ENCODE data around the gene MPDZ.

The MPDZ gene

GRCh38 chr9:13269589-13270452 is 9.7 kb downstream of the MPDZ start:
- H3K9me3 ChIP-seq (ENCODE audit: insufficient read depth, low read length): no peaks in the 10 kb centered on the region
- no peak overlapping the region for H3K4me2 ChIP-seq (ENCODE audit: low read depth, low read length, poor library complexity, severe bottlenecking)
- H3K79me2 ChIP-seq (ENCODE audit: insufficient read depth, low read length): no peaks in the 10 kb centered on the region
- H3K9ac ChIP-seq (ENCODE audit: low read length): no peak overlapping the region
- H3F3A ChIP-seq (ENCODE audit: insufficient read depth): no peaks in the 10 kb centered on the region
- H4K20me1 ChIP-seq (ENCODE audit: low read depth, low read length): no peaks in the 10 kb centered on the region
- H3K9me2 ChIP-seq (replicated peaks; ENCODE audit: insufficient read depth, low read length): no peaks in the 10 kb centered on the region
- TF ChIP-seq, protein P1, sequence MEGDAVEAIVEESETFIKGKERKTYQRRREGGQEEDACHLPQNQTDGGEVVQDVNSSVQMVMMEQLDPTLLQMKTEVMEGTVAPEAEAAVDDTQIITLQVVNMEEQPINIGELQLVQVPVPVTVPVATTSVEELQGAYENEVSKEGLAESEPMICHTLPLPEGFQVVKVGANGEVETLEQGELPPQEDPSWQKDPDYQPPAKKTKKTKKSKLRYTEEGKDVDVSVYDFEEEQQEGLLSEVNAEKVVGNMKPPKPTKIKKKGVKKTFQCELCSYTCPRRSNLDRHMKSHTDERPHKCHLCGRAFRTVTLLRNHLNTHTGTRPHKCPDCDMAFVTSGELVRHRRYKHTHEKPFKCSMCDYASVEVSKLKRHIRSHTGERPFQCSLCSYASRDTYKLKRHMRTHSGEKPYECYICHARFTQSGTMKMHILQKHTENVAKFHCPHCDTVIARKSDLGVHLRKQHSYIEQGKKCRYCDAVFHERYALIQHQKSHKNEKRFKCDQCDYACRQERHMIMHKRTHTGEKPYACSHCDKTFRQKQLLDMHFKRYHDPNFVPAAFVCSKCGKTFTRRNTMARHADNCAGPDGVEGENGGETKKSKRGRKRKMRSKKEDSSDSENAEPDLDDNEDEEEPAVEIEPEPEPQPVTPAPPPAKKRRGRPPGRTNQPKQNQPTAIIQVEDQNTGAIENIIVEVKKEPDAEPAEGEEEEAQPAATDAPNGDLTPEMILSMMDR (IDR thresholded peaks at IDR 0.05; ENCODE audit: insufficient read depth, low read length, poor library complexity, severe bottlenecking): no peak
- no peak for TF ChIP-seq EZH2phosphoT487 (conservative IDR thresholded peaks at IDR 0.05; ENCODE audit: low read length)
- H3K27ac ChIP-seq (ENCODE audit: low read depth, low read length): no peak overlapping the region
- H3K4me3 ChIP-seq (ENCODE audit: insufficient read depth, low read length, poor library complexity, severe bottlenecking): no peak overlapping the region
- H2AFZ ChIP-seq (ENCODE audit: low read depth, low read length, severe bottlenecking): no peak overlapping the region
- H3K27me3 ChIP-seq (ENCODE audit: low read length): no peaks in the 10 kb centered on the region
- H3K36me3 ChIP-seq (ENCODE audit: low read length): no peaks in the 10 kb centered on the region

- Histone ChIP-seq H4K20me1 (ENCODE audit: low read depth, low read length) (no peaks in the 10 kb centered on the region), H3K9me2 (replicated peaks; ENCODE audit: insufficient read depth, low read length) (no peaks in the 10 kb centered on the region), H3K9ac (ENCODE audit: low read length) (no peak overlapping the region), H3K36me3 (ENCODE audit: low read length) (no peaks in the 10 kb centered on the region), H2AFZ (ENCODE audit: low read depth, low read length, severe bottlenecking) (no peak overlapping the region), H3K79me2 (ENCODE audit: insufficient read depth, low read length) (no peaks in the 10 kb centered on the region), H3K4me3 (ENCODE audit: insufficient read depth, low read length, poor library complexity, severe bottlenecking) (no peak overlapping the region), H3F3A (ENCODE audit: insufficient read depth) (no peaks in the 10 kb centered on the region), H3K9me3 (ENCODE audit: insufficient read depth, low read length) (no peaks in the 10 kb centered on the region), H3K27ac (ENCODE audit: low read depth, low read length) (no peak overlapping the region), H3K27me3 (ENCODE audit: low read length) (no peaks in the 10 kb centered on the region), H3K4me2 (ENCODE audit: low read depth, low read length, poor library complexity, severe bottlenecking) (no peak overlapping the region)
- no peak for TF ChIP-seq EZH2phosphoT487 (conservative IDR thresholded peaks at IDR 0.05; ENCODE audit: low read length)
- TF ChIP-seq, protein P1 (IDR thresholded peaks at IDR 0.05; ENCODE audit: insufficient read depth, low read length, poor library complexity, severe bottlenecking): no peak
Observed at GRCh38 chr9:13268469-13268868, 11.0 kb downstream of the MPDZ start.

GRCh38 chr9:13267743-13268142 is 11.7 kb downstream of the MPDZ start:
- no peak overlapping the region for H3K4me2 ChIP-seq (ENCODE audit: low read depth, low read length, poor library complexity, severe bottlenecking)
- no peaks in the 10 kb centered on the region for H3K9me3 ChIP-seq (ENCODE audit: insufficient read depth, low read length)
- no peak for TF ChIP-seq EZH2phosphoT487 (conservative IDR thresholded peaks at IDR 0.05; ENCODE audit: low read length)
- TF ChIP-seq, protein P1 (IDR thresholded peaks at IDR 0.05; ENCODE audit: insufficient read depth, low read length, poor library complexity, severe bottlenecking): no peak
- no peak overlapping the region for H3K27ac ChIP-seq (ENCODE audit: low read depth, low read length)
- no peak overlapping the region for H2AFZ ChIP-seq (ENCODE audit: low read depth, low read length, severe bottlenecking)
- no peak overlapping the region for H3K4me3 ChIP-seq (ENCODE audit: insufficient read depth, low read length, poor library complexity, severe bottlenecking)
- H3K9me2 ChIP-seq (replicated peaks; ENCODE audit: insufficient read depth, low read length): no peaks in the 10 kb centered on the region
- no peaks in the 10 kb centered on the region for H3K79me2 ChIP-seq (ENCODE audit: insufficient read depth, low read length)
- no peaks in the 10 kb centered on the region for H3F3A ChIP-seq (ENCODE audit: insufficient read depth)
- H3K36me3 ChIP-seq (ENCODE audit: low read length): no peaks in the 10 kb centered on the region
- no peak overlapping the region for H3K9ac ChIP-seq (ENCODE audit: low read length)
- H3K27me3 ChIP-seq (ENCODE audit: low read length): no peaks in the 10 kb centered on the region
- H4K20me1 ChIP-seq (ENCODE audit: low read depth, low read length): no peaks in the 10 kb centered on the region

Data from SU-DHL-6 (cell line).